ENCODE measurements around the gene P4HA1.
"Not testable (repeated sequence)": the region's sequence is repeated elsewhere in the genome, so short reads cannot be mapped to it uniquely, and the experiment has no call there.

GRCh38 chr10:72995459-72995858, 101.2 kb downstream of the P4HA1 start:
- not testable (repeated sequence) for TF ChIP-seq POLR2A, POLR2AphosphoS5 (IDR thresholded peaks at IDR 0.05; ENCODE audit: low read depth, low read length)
